HL-60/S4 treated with phorbol 12-myristate 13-acetate at 8.2 ng/mL for 4 days and 3 days (cell line): Measurements from ENCODE around the gene ZNF524.

Source experiments
- in situ Hi-C: fragments of 300-500 bp; cut with MboI; formaldehyde crosslinking; loops from 2 replicates; pipeline ENCODE4 v1.15.0; 2022; ENCODE audit warnings: low sequenced_read_pairs

Gene ZNF524

GRCh38 chr19:55640577-55641425 is 40.7 kb downstream of the ZNF524 start, which contains the start of gene ZNF580:
Gene ZNF580 (plus strand): TSS chr19:55641002. CDS start chr19:55642509, 1,507 bp downstream.
- in situ Hi-C loops = no loop called here

DNA sequence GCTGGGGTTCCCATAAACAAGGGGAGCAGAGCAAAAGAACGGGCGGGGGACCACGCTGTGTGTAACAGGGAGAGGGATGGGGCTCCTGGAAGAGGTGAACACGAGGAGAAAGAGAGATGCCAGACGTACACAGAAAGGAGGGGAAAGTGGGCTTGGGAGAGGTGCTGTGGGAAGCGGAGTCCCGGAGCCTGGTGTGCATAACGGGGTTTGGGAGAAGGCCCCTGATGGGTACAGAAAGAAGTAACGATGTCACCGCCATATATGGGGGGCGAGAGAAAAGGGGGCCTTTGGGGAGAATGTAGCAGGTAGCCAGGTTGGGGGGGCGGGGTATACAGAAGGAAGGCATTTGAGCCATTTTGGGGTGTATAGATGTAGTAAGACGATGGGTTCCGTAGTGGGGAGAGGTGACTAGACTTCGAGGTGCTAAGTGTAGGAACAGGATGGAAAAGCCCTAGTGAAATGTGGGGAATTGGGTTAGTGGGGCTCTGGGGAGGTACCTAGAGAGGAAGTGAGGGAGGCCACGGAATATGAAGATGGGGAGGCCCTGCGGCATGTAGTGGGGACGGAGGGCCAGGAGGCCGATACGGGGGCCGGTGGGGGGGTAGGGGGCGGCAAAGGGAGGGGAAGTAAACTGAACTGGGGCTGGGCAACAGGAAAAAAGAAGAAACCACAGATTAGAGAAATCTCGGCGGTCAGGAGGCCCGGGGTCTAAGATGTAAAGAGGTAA is 41.5 kb downstream of the ZNF524 start:
- in situ Hi-C loops = no loop called here

DNA sequence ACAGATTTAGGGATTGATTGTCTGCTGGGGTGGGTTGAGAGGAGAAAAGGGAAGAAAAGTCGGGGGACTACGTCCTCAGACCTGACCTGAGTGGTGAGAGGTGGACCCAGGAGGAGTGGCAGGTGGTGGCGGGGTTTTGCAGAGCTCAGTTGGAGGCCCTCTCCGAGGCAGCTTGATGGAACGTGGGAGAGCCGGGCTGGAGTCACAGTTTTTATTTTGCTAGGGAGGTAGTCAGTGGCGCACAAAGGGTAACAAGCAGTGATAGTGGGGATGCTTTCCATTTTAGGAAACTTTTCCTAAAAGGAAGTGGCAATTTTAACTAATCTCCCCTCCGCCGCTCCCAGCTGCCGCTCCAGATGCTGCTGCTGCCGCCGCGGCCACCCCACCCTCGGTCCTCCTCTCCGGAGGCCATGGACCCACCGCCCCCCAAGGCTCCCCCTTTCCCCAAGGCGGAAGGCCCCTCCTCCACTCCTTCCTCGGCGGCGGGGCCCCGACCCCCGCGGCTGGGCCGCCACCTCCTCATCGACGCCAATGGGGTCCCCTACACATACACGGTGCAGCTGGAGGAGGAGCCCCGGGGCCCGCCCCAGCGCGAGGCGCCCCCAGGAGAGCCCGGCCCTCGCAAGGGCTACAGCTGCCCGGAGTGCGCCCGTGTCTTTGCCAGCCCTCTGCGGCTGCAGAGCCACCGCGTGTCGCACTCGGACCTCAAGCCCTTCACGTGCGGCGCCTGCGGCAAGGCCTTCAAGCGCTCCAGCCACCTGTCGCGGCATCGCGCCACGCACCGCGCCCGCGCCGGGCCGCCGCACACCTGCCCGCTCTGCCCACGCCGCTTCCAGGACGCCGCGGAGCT is 42.3 kb downstream of the ZNF524 start:
- in situ Hi-C loops = no loop called here

GRCh38 chr19:55643003-55643886 is 43.2 kb downstream of the ZNF524 start, which contains the start of gene ZNF581:
Gene ZNF581 (plus strand): TSS chr19:55643649. CDS start chr19:55644572, 923 bp downstream.
- in situ Hi-C loops = no loop called here

GRCh38 chr19:55643887-55644176 is 43.7 kb downstream of the ZNF524 start:
- in situ Hi-C loops = no loop called here

- in situ Hi-C loops = no loop called here
Observed at GRCh38 chr19:55644191-55644833, 44.2 kb downstream of the ZNF524 start.

GRCh38 chr19:55644842-55645511 is 44.9 kb downstream of the ZNF524 start:
- in situ Hi-C loops = no loop called here

DNA sequence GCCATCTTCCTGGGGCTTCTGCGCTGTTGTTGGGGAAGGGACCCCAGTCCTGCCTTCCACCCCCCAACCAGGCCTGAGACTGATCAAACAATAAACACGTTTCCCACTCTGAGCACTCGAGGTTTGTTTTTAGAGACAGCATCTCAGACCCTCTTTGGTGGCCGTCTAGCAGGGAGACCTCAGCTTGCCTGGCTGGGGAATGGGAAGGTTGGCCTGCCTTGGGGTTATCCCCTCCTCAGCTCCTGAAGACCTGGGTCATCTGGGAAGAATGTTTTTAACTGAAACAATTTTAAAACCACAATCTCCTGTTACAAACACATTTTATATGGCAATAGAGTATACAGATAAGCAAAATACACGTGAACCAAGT is 45.4 kb downstream of the ZNF524 start:
- in situ Hi-C loops = no loop called here

DNA sequence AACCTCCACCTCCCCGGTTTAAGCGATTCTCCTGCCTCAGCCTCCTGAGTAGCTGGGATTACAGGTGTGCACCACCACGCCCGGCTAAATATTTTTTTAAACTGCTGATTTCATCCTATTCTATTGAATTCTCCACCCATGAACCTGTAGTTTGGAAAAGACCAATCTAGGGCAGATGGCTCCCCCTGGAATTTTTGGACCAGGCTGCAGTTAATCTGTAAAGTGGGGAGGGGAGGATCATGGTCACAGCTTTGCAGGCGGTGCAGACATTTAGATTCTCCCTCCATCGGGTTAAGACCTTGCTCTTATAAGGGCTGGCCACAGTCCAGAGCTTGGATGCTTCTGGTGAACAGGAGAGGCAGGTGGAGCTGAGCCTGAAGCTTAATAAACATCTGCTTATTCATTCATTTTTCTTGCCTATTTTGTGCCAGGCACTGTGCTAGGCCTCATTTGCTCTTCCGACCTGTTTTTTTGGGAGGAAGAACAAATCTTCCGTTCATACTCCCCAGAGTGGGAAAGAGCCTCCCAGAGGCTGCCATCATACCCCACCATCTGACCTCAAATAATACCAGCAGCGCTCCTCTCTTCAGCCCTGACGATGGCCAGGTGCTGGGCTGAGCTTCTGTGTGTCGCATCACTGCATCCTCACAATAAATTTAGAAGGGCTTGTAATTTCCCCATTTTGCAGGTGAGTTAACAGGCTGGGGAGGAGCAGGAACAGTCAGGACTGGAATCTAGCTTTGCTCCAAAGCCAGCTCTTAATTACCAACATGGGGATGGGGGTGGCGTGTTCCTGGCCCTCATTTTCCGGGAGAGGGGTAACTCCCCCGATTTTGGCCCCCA is 47.0 kb downstream of the ZNF524 start:
- in situ Hi-C loops = no loop called here

DNA sequence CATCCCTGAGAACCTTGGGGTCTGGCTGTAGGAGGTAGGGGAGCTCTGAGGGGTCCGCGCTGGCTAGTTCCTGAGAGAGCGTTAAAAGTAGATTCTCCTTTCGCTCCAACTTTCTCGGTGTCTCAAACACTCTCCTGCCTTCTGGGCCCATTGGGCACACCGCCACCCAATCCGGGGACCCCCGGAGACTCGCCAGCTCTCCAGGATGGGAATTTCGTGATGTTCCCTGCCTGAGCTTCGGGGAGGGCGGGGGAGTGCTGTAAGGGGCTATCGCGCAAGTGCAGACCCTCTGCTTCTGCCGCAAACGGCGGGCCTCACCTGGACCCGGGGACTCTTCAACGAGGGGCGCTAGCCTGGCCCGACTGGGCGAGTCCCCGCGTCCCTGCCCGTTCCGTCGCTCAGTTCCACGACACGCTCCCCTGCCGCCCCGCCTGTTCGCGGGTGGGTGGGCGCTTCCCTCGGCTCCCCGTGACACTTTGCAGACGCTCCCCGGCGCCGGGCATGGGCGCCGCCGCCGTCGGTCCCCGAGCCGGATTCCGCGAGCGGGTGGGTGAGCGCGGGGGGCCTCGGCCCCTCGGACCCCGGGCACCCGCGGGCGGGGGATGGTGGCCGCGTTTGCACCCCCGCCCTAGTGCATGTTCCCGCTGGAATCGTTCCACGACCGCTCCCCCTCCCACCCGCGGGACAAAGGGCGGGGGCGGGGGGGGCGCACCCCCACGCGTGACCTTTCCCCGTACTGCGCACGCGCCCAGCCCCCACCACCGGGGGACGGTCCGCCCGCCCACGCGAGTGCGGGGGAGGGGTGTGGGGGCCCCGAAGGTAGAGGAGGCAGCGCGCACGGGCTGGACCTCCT is 47.9 kb downstream of the ZNF524 start, which contains the start of gene CCDC106:
CCDC106 (plus strand) TSS at position 481 of the 853 bp plus-strand sequence. CDS start 835 bp downstream, outside the sequence.
- in situ Hi-C loops = no loop called here

DNA sequence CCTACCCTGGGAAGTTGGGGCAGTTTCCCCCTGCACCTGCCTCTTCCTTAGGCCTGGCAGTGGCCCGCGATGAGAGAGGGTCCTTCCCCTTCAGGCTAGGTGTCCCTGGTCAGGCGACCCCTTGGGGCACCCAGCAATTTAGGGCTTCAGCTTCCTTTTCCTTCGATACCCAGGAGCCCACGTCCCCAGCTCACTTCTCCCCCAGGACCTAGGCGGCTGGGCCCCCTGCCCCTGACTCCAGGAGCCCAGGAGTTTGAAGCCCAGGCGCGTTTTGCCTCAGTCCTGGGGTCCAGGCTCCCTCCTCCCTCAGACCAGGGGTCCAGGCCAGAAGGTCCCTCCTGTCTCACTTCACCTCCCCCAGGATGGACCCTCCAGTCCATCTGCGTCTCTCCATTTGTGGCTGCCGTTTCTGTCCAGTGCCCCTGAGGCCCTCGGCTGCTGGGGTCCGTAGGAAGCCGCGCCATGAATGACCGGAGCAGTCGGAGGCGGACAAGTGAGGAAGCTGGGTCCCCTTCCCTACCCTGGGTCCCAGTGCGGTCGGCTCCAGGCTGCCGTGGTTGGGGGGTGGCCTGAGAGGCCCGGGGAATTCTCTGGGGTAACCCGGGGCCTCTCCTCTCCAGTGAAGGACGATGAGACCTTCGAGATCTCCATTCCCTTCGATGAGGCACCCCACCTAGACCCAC is 48.6 kb downstream of the ZNF524 start:
- in situ Hi-C loops = no loop called here

DNA sequence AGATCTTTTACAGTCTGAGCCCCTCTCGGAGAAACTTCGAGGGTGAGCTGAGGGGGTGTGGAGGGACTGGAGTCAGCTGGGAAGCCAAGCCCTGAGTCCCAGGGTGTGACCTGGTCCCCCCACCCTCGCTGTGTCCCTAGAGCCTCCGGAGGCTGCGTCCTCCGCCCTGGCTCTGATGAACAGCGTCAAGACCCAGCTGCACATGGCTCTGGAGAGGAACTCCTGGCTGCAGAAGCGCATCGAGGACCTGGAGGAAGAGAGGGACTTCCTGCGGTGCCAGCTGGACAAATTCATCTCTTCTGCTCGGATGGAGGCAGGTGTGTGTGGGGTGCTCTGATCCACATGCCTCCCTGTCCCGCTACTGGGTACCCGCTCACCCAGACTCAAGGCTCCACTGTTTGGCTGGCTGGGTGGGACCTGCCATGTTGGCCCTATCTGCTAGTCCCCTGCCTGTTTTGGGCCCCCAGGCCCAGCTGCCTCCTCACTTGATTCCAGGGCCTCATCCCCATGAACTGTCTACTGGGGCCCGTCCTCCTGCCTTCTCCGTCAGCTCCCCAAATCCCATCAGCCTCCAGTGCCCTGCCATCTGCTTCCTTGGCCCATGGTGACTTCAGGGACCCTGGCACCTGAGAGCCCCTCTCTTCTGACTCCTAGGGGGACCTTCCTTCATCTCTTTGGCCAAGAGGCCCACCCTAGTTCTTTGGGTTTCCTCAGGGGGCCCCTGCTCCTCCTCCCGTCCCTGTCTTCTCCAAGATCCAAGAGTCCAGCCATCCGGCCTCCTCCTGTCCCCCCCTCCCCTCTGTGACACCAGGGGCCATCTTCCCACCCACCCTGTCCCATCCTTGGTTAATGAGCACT is 49.4 kb downstream of the ZNF524 start:
- in situ Hi-C loops = no loop called here

- in situ Hi-C loops = no loop called here
Observed at GRCh38 chr19:55650126-55650557, 50.1 kb downstream of the ZNF524 start.

DNA sequence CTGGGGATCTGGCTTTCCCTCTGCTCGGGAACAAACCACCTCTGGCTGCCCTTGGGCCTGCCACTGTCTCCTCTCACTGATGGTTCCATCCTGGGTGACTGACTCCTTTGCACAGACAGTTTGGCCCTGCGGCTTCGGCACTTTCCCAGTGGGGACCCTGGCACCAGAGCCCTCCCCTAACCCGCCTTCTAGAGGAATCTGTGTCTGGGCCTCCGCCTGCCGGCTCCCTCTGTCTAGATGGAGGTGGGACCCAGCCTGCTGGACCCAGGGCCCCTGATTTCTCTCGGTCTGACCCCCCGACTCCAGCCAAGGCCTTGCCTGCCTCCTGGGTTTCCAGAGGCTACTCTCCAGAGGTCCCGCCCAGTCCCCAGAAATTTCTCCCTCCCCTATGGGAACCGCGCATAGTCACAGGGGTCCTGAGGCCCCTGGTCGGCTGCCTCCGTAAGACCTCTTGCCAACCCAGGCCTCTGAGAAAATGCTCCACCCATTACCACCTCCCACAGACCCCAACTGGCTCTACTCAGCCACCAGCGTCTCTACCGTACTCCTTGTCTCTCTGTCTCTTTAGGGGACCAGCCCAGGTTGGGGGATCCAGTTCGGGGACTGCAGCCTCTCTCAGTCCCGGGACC is 50.6 kb downstream of the ZNF524 start:
- in situ Hi-C loops = no loop called here

GRCh38 chr19:55651236-55651635 is 51.1 kb downstream of the ZNF524 start:
- in situ Hi-C loops = no loop called here
